Brain microvascular endothelial cell (primary cell): ENCODE measurements around the gene PZP.
"Not testable (repeated sequence)": the region's sequence is repeated elsewhere in the genome, so short reads cannot be mapped to it uniquely, and the experiment has no call there.

Source experiments
- DNase-seq: peaks from one replicate; pipeline ENCODE4 v3.0.0-alpha.2; 2020
- H3K27ac ChIP-seq: fragments of 250-450 bp; sonication (Bioruptor Pico); 2 replicates; pipeline ENCODE4 v1.5.1; 2020; ENCODE audit warnings: mild to moderate bottlenecking, moderate library complexity
- H3K27me3 ChIP-seq: fragments of 250-450 bp; sonication (Bioruptor Pico); replicated peaks from 2 replicates; pipeline ENCODE4 v1.5.1; 2020; ENCODE audit warnings: mild to moderate bottlenecking
- H3K36me3 ChIP-seq: fragments of 250-450 bp; sonication (Bioruptor Pico); replicated peaks from 2 replicates; pipeline ENCODE4 v1.5.1; 2020; ENCODE audit warnings: mild to moderate bottlenecking
- H3K4me3 ChIP-seq: 2 replicates; pipeline ENCODE4 v1.5.1; 2011; ENCODE audit warnings: low read depth, mild to moderate bottlenecking, control low read depth, low read length, moderate library complexity
- CTCF ChIP-seq: IDR thresholded peaks from 2 replicates; pipeline ENCODE4 v1.5.1; 2011; ENCODE audit warnings: low read depth, mild to moderate bottlenecking, moderate library complexity, low read length, control low read depth, inconsistent platforms; ENCODE audit errors: missing control alignments
- in situ Hi-C: cut with HindIII; loops from 2 replicates; pipeline ENCODE4 v1.10.0; 2017; ENCODE audit warnings: low sequenced_read_pairs, low pct_ligation_motif_present

The PZP gene

GRCh38 chr12:9237286-9237685 is 29.1 kb upstream of the PZP start:
- Histone ChIP-seq H3K4me3 (no peak overlapping the region), H3K27me3 (no peaks in the 10 kb centered on the region), H3K27ac (no peak overlapping the region), H3K36me3 (no peaks in the 10 kb centered on the region)
- TF ChIP-seq CTCF: no peak
- DNase-seq: no peak
- in situ Hi-C loops: no loop called here

GRCh38 chr12:9235519-9235918 is 27.3 kb upstream of the PZP start:
- no peak for TF ChIP-seq CTCF
- Histone ChIP-seq H3K36me3 (no peaks in the 10 kb centered on the region), H3K27me3 (no peaks in the 10 kb centered on the region), H3K4me3 (no peak overlapping the region), H3K27ac (no peak overlapping the region)
- in situ Hi-C loops: no loop called here
- no peak for DNase-seq

DNA sequence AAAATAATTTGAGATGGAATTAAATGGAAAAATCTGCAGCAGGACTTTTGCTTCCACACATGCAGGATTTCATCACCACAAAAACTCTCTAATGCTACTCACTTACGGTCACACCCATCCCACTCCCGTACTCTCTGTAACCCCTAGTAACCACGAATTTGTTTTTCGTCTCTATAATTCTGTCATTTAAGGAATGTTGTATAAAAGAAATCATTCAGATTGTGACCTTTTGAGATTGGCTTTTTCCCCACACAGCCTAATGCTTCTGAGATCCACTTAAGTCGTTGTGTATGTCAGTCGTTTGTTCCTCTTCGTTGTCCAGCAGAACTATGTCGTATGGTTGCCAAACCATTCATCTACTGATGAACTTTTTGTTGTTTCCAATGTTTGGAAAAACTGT is 19.8 kb upstream of the PZP start:
- DNase-seq: no peak
- no peak for TF ChIP-seq CTCF
- in situ Hi-C loops: no loop called here

GRCh38 chr12:9223830-9224229 is 15.6 kb upstream of the PZP start:
- TF ChIP-seq CTCF: no peak
- in situ Hi-C loops: no loop called here
- H3K27me3 ChIP-seq: no peaks in the 10 kb centered on the region

More for the DNA sequence above, 19.8 kb upstream of the PZP start:
- H3K27ac ChIP-seq: no peak overlapping the region
- no peak overlapping the region for H3K4me3 ChIP-seq
- no peaks in the 10 kb centered on the region for H3K27me3 ChIP-seq
- H3K36me3 ChIP-seq: no peaks in the 10 kb centered on the region

DNA sequence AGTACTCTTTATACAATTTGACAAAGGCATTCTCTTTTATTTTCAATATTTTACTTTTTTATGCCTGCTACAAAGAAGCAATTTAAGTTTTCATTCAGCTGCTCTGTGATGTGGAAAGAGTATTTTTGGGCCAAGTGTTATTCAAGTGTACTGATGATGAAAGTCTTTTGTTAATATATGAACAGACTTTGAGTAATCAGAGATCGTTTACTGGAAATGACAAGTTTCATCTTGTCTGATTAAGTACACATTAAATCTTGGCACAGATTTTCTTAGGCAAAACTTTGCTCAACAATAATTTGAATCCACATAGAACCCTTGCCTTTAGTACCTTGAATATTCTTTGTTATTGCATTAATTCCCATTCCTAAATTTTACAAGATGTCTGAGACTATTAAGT is 13.3 kb upstream of the PZP start:
- no peak for TF ChIP-seq CTCF
- in situ Hi-C loops: no loop called here
- DNase-seq: no peak

More at GRCh38 chr12:9223830-9224229, 15.6 kb upstream of the PZP start:
- H3K4me3 ChIP-seq: no peak overlapping the region
- H3K27ac ChIP-seq: no peak overlapping the region
- H3K36me3 ChIP-seq: no peaks in the 10 kb centered on the region
- no peak for DNase-seq

GRCh38 chr12:9221011-9221410 is 12.8 kb upstream of the PZP start:
- H3K36me3 ChIP-seq, in situ Hi-C loops, H3K4me3 ChIP-seq, H3K27me3 ChIP-seq, H3K27ac ChIP-seq, DNase-seq: not testable (repeated sequence)

More for the DNA sequence above, 13.3 kb upstream of the PZP start:
- H3K36me3 ChIP-seq: no peaks in the 10 kb centered on the region
- H3K27me3 ChIP-seq: no peaks in the 10 kb centered on the region
- H3K27ac ChIP-seq: no peak overlapping the region
- H3K4me3 ChIP-seq: no peak overlapping the region

DNA sequence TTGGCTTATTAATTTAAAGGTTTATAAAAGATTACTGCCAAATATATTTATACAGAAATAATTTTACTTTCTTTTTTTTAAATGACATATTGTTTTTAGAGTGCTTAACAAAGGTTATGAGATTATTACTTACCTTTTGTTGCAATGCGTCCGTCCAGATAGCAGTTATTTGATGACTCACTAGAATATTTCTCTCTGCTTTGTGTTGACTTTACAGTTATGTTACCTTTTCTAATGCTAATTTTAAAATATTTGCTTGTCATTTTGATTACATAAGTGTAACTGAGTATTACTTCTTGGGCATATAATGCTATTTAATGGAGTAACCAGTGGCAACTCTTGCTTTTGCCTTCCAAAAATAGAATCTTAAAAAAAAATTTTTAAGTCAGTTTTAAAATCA is 6.3 kb upstream of the PZP start:
- H3K4me3 ChIP-seq: no peak overlapping the region
- H3K27me3 ChIP-seq: no peaks in the 10 kb centered on the region
- in situ Hi-C loops: no loop called here
- TF ChIP-seq CTCF: no peak
- no peak overlapping the region for H3K27ac ChIP-seq
- DNase-seq: no peak
- no peaks in the 10 kb centered on the region for H3K36me3 ChIP-seq
